ENCODE data around the gene PIK3R4. TPM values are rescaled to one million over a fixed set of nuclear protein-coding genes. Genes with fewer than 3 reads are reported as not detected.

The PIK3R4 gene
- polyA plus RNA-seq, 1 donor (not counting 4 experiments of a cell fraction or from before 2014, with no cell fraction given) = 49.2 TPM

GRCh38 chr3:130715616-130716015 lies 31.0 kb downstream of the PIK3R4 start:
- Histone ChIP-seq H3K4me3 (ENCODE audit: control insufficient read depth in 2 of 3, extremely low read depth in 1 of 3, insufficient read depth in 2 of 3, low read depth in 1 of 3, low read length in 3 of 3) (no peak overlapping the region), H3K4me2 (ENCODE audit: control insufficient read depth, extremely low read depth, insufficient read depth, low read depth, low read length) (no peak overlapping the region), H3K27ac (ENCODE audit: control insufficient read depth, insufficient read depth, low read length) (no peak overlapping the region), H3K9ac (ENCODE audit: control insufficient read depth, extremely low read depth, insufficient read depth, low read length) (no peak overlapping the region), H3K36me3 (ENCODE audit: control insufficient read depth in 2 of 2, extremely low read depth in 1 of 2, insufficient read depth in 2 of 2, low read length in 2 of 2) (no peaks in the 10 kb centered on the region), H3K9me3 (ENCODE audit: control insufficient read depth, low read depth, low read length) (no peaks in the 10 kb centered on the region), H3K4me1 (ENCODE audit: control insufficient read depth, extremely low read depth, insufficient read depth, low read length) (peaks cover 7% of the 10 kb centered on the region), H4K20me1 (ENCODE audit: control insufficient read depth, extremely low read depth, insufficient read depth, low read length) (no peaks in the 10 kb centered on the region), H2AFZ (ENCODE audit: control insufficient read depth, low read length) (no peak overlapping the region), H3K9me1 (ENCODE audit: control insufficient read depth, extremely low read depth, insufficient read depth, low read length) (no peaks in the 10 kb centered on the region), H3K79me2 (ENCODE audit: control insufficient read depth, insufficient read depth, low read length) (no peaks in the 10 kb centered on the region), H3K27me3 (ENCODE audit: control insufficient read depth, extremely low read depth, insufficient read depth, low read length) (no peaks in the 10 kb centered on the region)
- no peak for DNase-seq (ENCODE audit: low read depth, low spot score)
- dilution Hi-C loops (cut with MboI; ENCODE audit: extremely low pct_ligation_motif_present, low sequenced_read_pairs) = no loop called here
- no peak for TF ChIP-seq EZH2 (IDR thresholded peaks at IDR 0.05; ENCODE audit: low read length)
- TF ChIP-seq CTCF (optimal IDR thresholded peaks at IDR 0.05 in 1 of 3, IDR thresholded peaks at IDR 0.05 in 1 of 3, conservative IDR thresholded peaks at IDR 0.05 in 1 of 3; ENCODE audit: extremely low read depth in 1 of 3, insufficient read depth in 2 of 3, low read length in 3 of 3) = no peak
- no peak for FAIRE-seq

- H3K79me2 ChIP-seq (ENCODE audit: control insufficient read depth, insufficient read depth, low read length) = no peaks in the 10 kb centered on the region
- peak; percentile 20 for FAIRE-seq
- no peak overlapping the region for H3K4me3 ChIP-seq (ENCODE audit: control insufficient read depth in 2 of 3, extremely low read depth in 1 of 3, insufficient read depth in 2 of 3, low read depth in 1 of 3, low read length in 3 of 3)
- peaks cover 7% of the 10 kb centered on the region for H3K4me1 ChIP-seq (ENCODE audit: control insufficient read depth, extremely low read depth, insufficient read depth, low read length)
- H3K9me1 ChIP-seq (ENCODE audit: control insufficient read depth, extremely low read depth, insufficient read depth, low read length) = no peaks in the 10 kb centered on the region
- H3K4me2 ChIP-seq (ENCODE audit: control insufficient read depth, extremely low read depth, insufficient read depth, low read depth, low read length) = no peak overlapping the region
- H3K27me3 ChIP-seq (ENCODE audit: control insufficient read depth, extremely low read depth, insufficient read depth, low read length) = no peaks in the 10 kb centered on the region
- no peak for DNase-seq (ENCODE audit: low read depth, low spot score)
- dilution Hi-C loops (cut with MboI; ENCODE audit: extremely low pct_ligation_motif_present, low sequenced_read_pairs) = no loop called here
- H3K36me3 ChIP-seq (ENCODE audit: control insufficient read depth in 2 of 2, extremely low read depth in 1 of 2, insufficient read depth in 2 of 2, low read length in 2 of 2) = no peaks in the 10 kb centered on the region
- no peaks in the 10 kb centered on the region for H3K9me3 ChIP-seq (ENCODE audit: control insufficient read depth, low read depth, low read length)
- H3K27ac ChIP-seq (ENCODE audit: control insufficient read depth, insufficient read depth, low read length) = no peak overlapping the region
- no peak for TF ChIP-seq EZH2 (IDR thresholded peaks at IDR 0.05; ENCODE audit: low read length)
- TF ChIP-seq CTCF (optimal IDR thresholded peaks at IDR 0.05 in 1 of 3, IDR thresholded peaks at IDR 0.05 in 1 of 3, conservative IDR thresholded peaks at IDR 0.05 in 1 of 3; ENCODE audit: extremely low read depth in 1 of 3, insufficient read depth in 2 of 3, low read length in 3 of 3) = no peak
- H2AFZ ChIP-seq (ENCODE audit: control insufficient read depth, low read length) = no peak overlapping the region
- H3K9ac ChIP-seq (ENCODE audit: control insufficient read depth, extremely low read depth, insufficient read depth, low read length) = no peak overlapping the region
- no peaks in the 10 kb centered on the region for H4K20me1 ChIP-seq (ENCODE audit: control insufficient read depth, extremely low read depth, insufficient read depth, low read length)
These were observed 33.8 kb downstream of the PIK3R4 start for GRCh38 chr3:130712718-130713423.
